ENCODE data around the gene PLXNA4. TPM values are rescaled to one million over a fixed set of nuclear protein-coding genes. Genes with fewer than 3 reads are reported as not detected.

The PLXNA4 gene
- total RNA-seq, 1 experiment from 2014 or later = not detected

GRCh38 chr7:132400561-132401142 lies 175.6 kb downstream of the PLXNA4 start:
- no peak overlapping the region for H3K27ac Mint-ChIP-seq (ENCODE audit: low read depth, unreplicated experiment)
- POLR2A ChIA-PET = interaction anchor here (0.7 kb wide), 1 partner anchor 235 kb away, joined by 3 read pairs; no protein-coding TSS in a partner anchor
- no peak for TF ChIP-seq CTCF (IDR thresholded peaks at IDR 0.05; ENCODE audit: unreplicated experiment)
- CTCF ChIA-PET = no interaction called here
- H3K9me3 Mint-ChIP-seq (ENCODE audit: unreplicated experiment) = peaks cover 7% of the 10 kb centered on the region
- DNase-seq (ENCODE audit: unreplicated experiment) = no peak
- intact Hi-C loops (cut with micrococcal nuclease) = no loop called here
- no peak overlapping the region for H3K4me3 Mint-ChIP-seq (ENCODE audit: unreplicated experiment)
- no peaks in the 10 kb centered on the region for H3K36me3 Mint-ChIP-seq (ENCODE audit: insufficient read depth, unreplicated experiment)
- BruUV-seq (replicated peaks) = no TSS peak
- H3K4me1 Mint-ChIP-seq (ENCODE audit: insufficient read depth, unreplicated experiment) = no peaks in the 10 kb centered on the region
- H3K27me3 Mint-ChIP-seq (ENCODE audit: insufficient read depth, unreplicated experiment) = peaks cover 48% of the 10 kb centered on the region

- POLR2A ChIA-PET = no interaction called here
- Mint-ChIP-seq H3K4me1 (ENCODE audit: insufficient read depth, unreplicated experiment) (no peaks in the 10 kb centered on the region), H3K4me3 (ENCODE audit: unreplicated experiment) (no peak overlapping the region), H3K27ac (ENCODE audit: low read depth, unreplicated experiment) (no peak overlapping the region), H3K9me3 (ENCODE audit: unreplicated experiment) (peaks cover 7% of the 10 kb centered on the region), H3K27me3 (ENCODE audit: insufficient read depth, unreplicated experiment) (peaks cover 59% of the 10 kb centered on the region), H3K36me3 (ENCODE audit: insufficient read depth, unreplicated experiment) (no peaks in the 10 kb centered on the region)
- CTCF ChIA-PET = interaction anchor here (1.0 kb wide), 1 partner anchor 181 kb away, joined by 4 read pairs; no protein-coding TSS in a partner anchor
- intact Hi-C loops (cut with micrococcal nuclease) = no loop called here
- no peak for TF ChIP-seq CTCF (IDR thresholded peaks at IDR 0.05; ENCODE audit: unreplicated experiment)
- DNase-seq (ENCODE audit: unreplicated experiment) = no peak
- no TSS peak for BruUV-seq (replicated peaks)
These were observed 176.9 kb downstream of the PLXNA4 start for GRCh38 chr7:132399367-132399766.

- Mint-ChIP-seq H3K9me3 (ENCODE audit: unreplicated experiment) (peaks cover 7% of the 10 kb centered on the region), H3K4me3 (ENCODE audit: unreplicated experiment) (no peak overlapping the region), H3K36me3 (ENCODE audit: insufficient read depth, unreplicated experiment) (no peaks in the 10 kb centered on the region), H3K4me1 (ENCODE audit: insufficient read depth, unreplicated experiment) (no peaks in the 10 kb centered on the region), H3K27ac (ENCODE audit: low read depth, unreplicated experiment) (no peak overlapping the region), H3K27me3 (ENCODE audit: insufficient read depth, unreplicated experiment) (peaks cover 59% of the 10 kb centered on the region)
- intact Hi-C loops (cut with micrococcal nuclease) = no loop called here
- BruUV-seq (replicated peaks) = no TSS peak
- no peak for DNase-seq (ENCODE audit: unreplicated experiment)
- TF ChIP-seq CTCF (IDR thresholded peaks at IDR 0.05; ENCODE audit: unreplicated experiment) = no peak
- ChIA-PET CTCF (interaction anchor here (0.6 to 1.0 kb wide), 2 partner anchors 182 to 322 kb away, joined by 4 read pairs; no protein-coding TSS in a partner anchor), POLR2A (no interaction called here)
These were observed 177.9 kb downstream of the PLXNA4 start for GRCh38 chr7:132398253-132398925.

GRCh38 chr7:132397070-132397469 lies 179.2 kb downstream of the PLXNA4 start:
- no peak overlapping the region for H3K27ac Mint-ChIP-seq (ENCODE audit: low read depth, unreplicated experiment)
- intact Hi-C loops (cut with micrococcal nuclease) = no loop called here
- peaks cover 7% of the 10 kb centered on the region for H3K9me3 Mint-ChIP-seq (ENCODE audit: unreplicated experiment)
- no peak for DNase-seq (ENCODE audit: unreplicated experiment)
- no peaks in the 10 kb centered on the region for H3K36me3 Mint-ChIP-seq (ENCODE audit: insufficient read depth, unreplicated experiment)
- ChIA-PET CTCF (interaction anchor here (0.6 to 0.9 kb wide), 2 partner anchors 183 to 1342 kb away, joined by 4 read pairs; no protein-coding TSS in a partner anchor), POLR2A (no interaction called here)
- H3K27me3 Mint-ChIP-seq (ENCODE audit: insufficient read depth, unreplicated experiment) = peaks cover 50% of the 10 kb centered on the region
- BruUV-seq (replicated peaks) = no TSS peak
- no peak for TF ChIP-seq CTCF (IDR thresholded peaks at IDR 0.05; ENCODE audit: unreplicated experiment)
- no peaks in the 10 kb centered on the region for H3K4me1 Mint-ChIP-seq (ENCODE audit: insufficient read depth, unreplicated experiment)
- no peak overlapping the region for H3K4me3 Mint-ChIP-seq (ENCODE audit: unreplicated experiment)
